Pancreas (tissue), 10 donors: Measurements from ENCODE around the gene SGO2. TPM values are rescaled to one million over a fixed set of nuclear protein-coding genes. Genes with fewer than 3 reads are reported as not detected.

Source experiments
- ATAC-seq, 4 donors: fragments of 200-7000 bp; cut with Tn5 transposase; one replicate each; pipeline versions ENCODE4 v1.8.0 to v1.9.1; 2020; ENCODE audit warnings: mild to moderate bottlenecking in 4 of 4, moderate library complexity in 4 of 4
- DNase-seq, 6 donors: peaks; one replicate each; pipeline ENCODE4 v3.0.0-alpha.2; 2020
- FAIRE-seq: peaks from 2 replicates; lab custom pipeline; 2012; peaks lifted over from hg19 to GRCh38; lab: Jason Lieb, UNC
- H3K27ac ChIP-seq, 4 donors: fragments of 200-600 bp; sonication (generic); 1 replicate in 3 of 4; 2 replicates in 1 of 4; pipeline versions ENCODE4 v1.5.0 to v1.8.0; 2020
- H3K27me3 ChIP-seq, 4 donors: fragments of 200-600 bp; one replicate each; pipeline ENCODE4 v1.8.0; 2021
- H3K36me3 ChIP-seq, 3 donors: fragments of 200-600 bp; sonication (generic) in 1 of 3; one replicate each; pipeline versions ENCODE4 v1.5.0 to v1.8.0; 2020 to 2021
- H3K4me1 ChIP-seq, 3 donors: fragments of 200-600 bp; one replicate each; pipeline ENCODE4 v1.8.0; 2021
- H3K4me3 ChIP-seq, 4 donors: fragments of 200-600 bp; sonication (generic) in 2 of 4; one replicate each; pipeline versions ENCODE4 v1.5.0 to v1.8.0; 2020 to 2021
- H3K9me3 ChIP-seq, 4 donors: fragments of 200-600 bp; one replicate each; pipeline ENCODE4 v1.8.0; 2021
- CTCF ChIP-seq, 4 donors: fragments of 200-600 bp; sonication (generic) in 3 of 4; IDR thresholded peaks; one replicate each; pipeline versions ENCODE4 v1.5.0 to v1.8.0; 2021; ENCODE audit warnings: antibody characterized with exemption in 4 of 4
- WGBS, 2 donors: extraction: QIAGEN DNeasy Blood & Tissue Kit; methylation state at CpG; one replicate each; pipeline ENCODE4 v1.1.7; 2013; 5-methylcytosine and 5-hydroxymethylcytosine counted together
- intact Hi-C, 3 donors: fragments of 100-400 bp; cut with DNase I; formaldehyde crosslinking; loops; one replicate each; pipeline versions ENCODE4 v1.11.1 to v1.14.2; 2022
- polyA plus RNA-seq, 2 donors: library from polyadenylated mRNA; stranded (reverse); fragments of 200-250 nt; gene quantifications; one replicate each; pipeline ENCODE4 v1.2.3, GENCODE V29; 2013
- total RNA-seq, 6 donors: library from RNA; stranded (reverse); fragmentation: NEBNext Ultra II Directional in 4 of 6; extraction: Animal tissue kit (Norgen Biotek cat#: 25700) in 4 of 6; gene quantifications; one replicate each; pipeline versions ENCODE4 v1.2.1 to v1.2.4, GENCODE V29; 2021 to 2023
- donor health status: healthy with polysubstance abuse.
- donor health status: DM: no; HTN: no; CAD: no; lungs with moderate emphysema.
- donor health status: DM: no; HTN: no; CAD: no.
- donor health status: control.
- donor health status: control.
- donor health status: Bipolar disorder and iron deficiency.
- donor health status: DM: yes; HTN: yes; CAD: no.
- donor health status: DM: no; HTN: no; CAD: no.
- donor health status: DM: no; HTN: no; CAD: no.
- donor health status: DM: yes; HTN: yes; CAD: no.

Gene SGO2
- total and polyA plus RNA-seq, 8 donors: 0.27 to 0.83 (median 0.52) TPM

- 87% methylated on average over 4 of the region's 4 CpGs for WGBS, 2 donors
These were observed 87.7 kb downstream of the SGO2 start for GRCh38 chr2:200613692-200614091.

GRCh38 chr2:200614249-200614648 is 88.2 kb downstream of the SGO2 start:
- WGBS, 2 donors: 81 to 83% methylated on average over 2 of the region's 2 CpGs
- peaks cover 2 to 42% (median 3%) of the 10 kb centered on the region in 3 donors for H3K36me3 ChIP-seq
- FAIRE-seq (no peak), ATAC-seq (no peak), DNase-seq (no peak)
- H3K4me1 ChIP-seq: peaks cover 14 to 34% (median 30%) of the 10 kb centered on the region in 3 donors
- no peak overlapping the region for H3K4me3 ChIP-seq
- H3K9me3 ChIP-seq: no peaks in the 10 kb centered on the region
- no peaks in the 10 kb centered on the region for H3K27me3 ChIP-seq
- no peak overlapping the region for H3K27ac ChIP-seq
- intact Hi-C loops: no loop called here
- TF ChIP-seq CTCF (IDR thresholded peaks at IDR 0.05): no peak

More at GRCh38 chr2:200613692-200614091, 87.7 kb downstream of the SGO2 start:
- Histone ChIP-seq H3K27me3 (no peaks in the 10 kb centered on the region), H3K27ac (no peak overlapping the region), H3K4me3 (no peak overlapping the region), H3K9me3 (no peaks in the 10 kb centered on the region), H3K36me3 (peaks cover 4 to 44% (median 8%) of the 10 kb centered on the region in 3 donors), H3K4me1 (peaks cover 10 to 29% (median 24%) of the 10 kb centered on the region in 3 donors)
- intact Hi-C loops: no loop called here
- DNase-seq (peak in 2 of 6 donors; percentile 33 to 63), FAIRE-seq (no peak), ATAC-seq (no peak)
- TF ChIP-seq CTCF (IDR thresholded peaks at IDR 0.05): no peak

GRCh38 chr2:200615247-200615646 is 89.2 kb downstream of the SGO2 start:
- H3K36me3 ChIP-seq: peaks cover 0 to 39% (median 0%) of the 10 kb centered on the region in 3 donors

GRCh38 chr2:200616193-200616592 is 90.2 kb downstream of the SGO2 start:
- TF ChIP-seq CTCF (IDR thresholded peaks at IDR 0.05): no peak
- ATAC-seq (peak; percentile 70 to 84 (median 78)), DNase-seq (peak in 4 of 6 donors; percentile 28 to 49 (median 34)), FAIRE-seq (no peak)
- Histone ChIP-seq H3K4me3 (no peak overlapping the region), H3K9me3 (no peaks in the 10 kb centered on the region), H3K27ac (peak overlapping the region in 2 of 4 donors; percentile 5 to 26), H3K36me3 (peaks cover 0 to 30% (median 0%) of the 10 kb centered on the region in 3 donors), H3K27me3 (no peaks in the 10 kb centered on the region), H3K4me1 (peaks cover 15 to 39% (median 31%) of the 10 kb centered on the region in 3 donors)
- 24 to 30% methylated on average over 5 of the region's 5 CpGs for WGBS, 2 donors
- intact Hi-C loops: no loop called here

More at GRCh38 chr2:200615247-200615646, 89.2 kb downstream of the SGO2 start:
- ATAC-seq (peak; percentile 13 to 61 (median 24)), DNase-seq (no peak), FAIRE-seq (no peak)
- Histone ChIP-seq H3K4me1 (peaks cover 15 to 39% (median 31%) of the 10 kb centered on the region in 3 donors), H3K27ac (peak overlapping the region in 1 of 4 donors; percentile 14), H3K9me3 (no peaks in the 10 kb centered on the region), H3K4me3 (no peak overlapping the region), H3K27me3 (no peaks in the 10 kb centered on the region)
- WGBS, 2 donors: 88 to 96% methylated on average over 1 of the region's 1 CpG
- no peak for TF ChIP-seq CTCF (IDR thresholded peaks at IDR 0.05)
- intact Hi-C loops: no loop called here

GRCh38 chr2:200616656-200617055 is 90.6 kb downstream of the SGO2 start:
- Histone ChIP-seq H3K27ac (peak overlapping the region in 1 of 4 donors; percentile 26), H3K4me1 (peaks cover 15 to 39% (median 31%) of the 10 kb centered on the region in 3 donors), H3K36me3 (peaks cover 0 to 25% (median 0%) of the 10 kb centered on the region in 3 donors), H3K4me3 (no peak overlapping the region), H3K9me3 (no peaks in the 10 kb centered on the region), H3K27me3 (no peaks in the 10 kb centered on the region)
- FAIRE-seq (no peak), ATAC-seq (no peak), DNase-seq (no peak)
- intact Hi-C loops: no loop called here
- 67 to 84% methylated on average over 4 of the region's 4 CpGs for WGBS, 2 donors
- TF ChIP-seq CTCF (IDR thresholded peaks at IDR 0.05): no peak
